Measurements from ENCODE around the gene PIK3AP1.
"Not testable (repeated sequence)": the region's sequence is repeated elsewhere in the genome, so short reads cannot be mapped to it uniquely, and the experiment has no call there.

Gene PIK3AP1

DNA sequence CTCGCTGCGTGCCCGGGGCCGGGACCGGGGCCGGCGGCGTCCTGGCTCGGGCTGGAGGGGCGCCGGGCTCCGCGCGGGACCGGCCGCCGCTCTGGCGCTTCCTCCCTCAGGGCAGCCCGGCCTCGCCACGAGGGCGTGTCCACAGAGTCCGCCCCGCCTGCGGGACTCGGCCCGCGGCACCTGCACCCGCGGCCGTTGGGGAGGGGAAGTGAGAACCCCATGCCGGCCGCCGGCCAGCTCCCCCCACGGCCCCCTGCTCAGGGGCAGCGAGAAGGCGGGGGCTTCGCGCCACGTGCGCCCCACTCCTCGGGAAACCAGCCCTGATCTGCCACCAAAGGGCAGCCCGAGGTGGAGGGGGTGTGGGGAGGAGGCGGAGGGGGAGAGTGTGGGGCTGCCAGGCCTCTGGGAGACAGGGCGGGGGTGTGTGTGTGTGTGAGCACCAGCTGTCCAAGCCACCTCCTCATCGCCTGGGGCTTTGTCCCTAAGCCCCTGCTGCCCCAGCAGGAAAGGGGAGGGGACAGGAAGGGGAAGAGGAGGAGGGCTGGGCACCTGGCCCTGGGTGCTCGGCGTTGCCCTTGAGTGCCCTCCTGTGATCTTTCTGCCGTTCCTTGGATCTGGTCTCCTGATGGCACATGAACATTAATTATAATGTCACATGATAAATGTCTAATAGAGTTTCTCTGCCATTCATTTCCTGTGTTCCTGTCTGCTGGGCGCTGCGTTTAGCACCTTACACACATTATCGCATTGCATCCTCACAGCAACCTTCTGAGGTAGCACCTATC lies at the start of gene PIK3AP1:
Gene PIK3AP1 (minus strand): TSS at position 93 of the 785 bp plus-strand sequence. CDS start 120 bp downstream, outside the sequence.
- peak; percentile 65 for DNase-seq

DNA sequence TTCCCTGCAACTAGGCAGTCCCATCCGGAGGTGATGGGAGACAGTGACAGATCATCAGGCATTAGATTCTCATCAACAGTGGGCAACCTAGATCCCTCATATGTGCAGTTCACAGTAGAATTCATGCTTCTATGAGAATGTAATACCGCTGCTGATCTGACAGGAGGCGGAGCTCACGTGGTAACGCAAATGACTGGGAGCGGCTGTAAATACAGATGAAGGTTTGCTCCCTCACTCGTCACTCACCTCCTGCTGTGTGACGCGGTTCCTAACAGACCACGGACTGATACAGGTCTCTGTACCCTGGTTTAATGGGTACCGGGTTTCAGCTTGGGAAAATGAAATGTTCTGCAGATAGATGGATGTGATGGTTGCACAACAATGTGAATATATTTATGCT lies 47.8 kb upstream of the PIK3AP1 start:
- no peak for DNase-seq

- DNase-seq = no peak
These were observed 47.3 kb upstream of the PIK3AP1 start for GRCh38 chr10:96767611-96768010.

- DNase-seq = peak; percentile 83
These were observed 45.3 kb upstream of the PIK3AP1 start for GRCh38 chr10:96765406-96766240.

DNA sequence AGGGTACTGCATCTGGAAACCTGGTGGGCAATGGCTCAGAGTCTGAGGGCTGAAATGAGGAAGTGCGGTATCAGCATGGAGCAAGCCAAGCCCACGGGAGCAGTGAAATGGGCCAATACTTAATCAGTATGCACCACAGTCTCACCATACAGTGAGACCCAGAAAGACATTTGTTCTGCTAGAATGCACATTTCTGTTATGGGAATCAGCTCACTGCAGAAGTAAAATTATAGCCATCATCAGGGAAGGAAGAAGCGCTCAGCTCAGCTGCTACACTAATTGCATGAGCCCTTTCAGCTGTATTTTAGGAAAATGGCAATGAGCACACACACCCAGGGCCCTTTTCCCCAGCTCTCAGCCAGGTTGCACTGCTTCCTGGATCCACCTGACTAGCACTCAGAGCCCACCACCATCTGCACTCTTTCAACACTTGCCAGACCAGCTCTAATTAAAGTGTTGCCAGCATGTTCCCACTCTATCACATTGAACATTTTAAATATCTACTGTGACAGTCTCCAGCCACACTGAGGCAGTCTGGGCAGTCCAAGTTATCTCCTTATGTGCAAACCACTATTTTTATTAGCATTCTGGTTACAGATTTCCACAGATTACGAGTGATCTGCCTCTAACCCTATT lies 44.2 kb upstream of the PIK3AP1 start:
- DNase-seq = no peak

- DNase-seq = no peak
These were observed 38.1 kb upstream of the PIK3AP1 start for GRCh38 chr10:96758423-96758822.

GRCh38 chr10:96756111-96756903 lies 36.0 kb upstream of the PIK3AP1 start:
- no peak for DNase-seq

DNA sequence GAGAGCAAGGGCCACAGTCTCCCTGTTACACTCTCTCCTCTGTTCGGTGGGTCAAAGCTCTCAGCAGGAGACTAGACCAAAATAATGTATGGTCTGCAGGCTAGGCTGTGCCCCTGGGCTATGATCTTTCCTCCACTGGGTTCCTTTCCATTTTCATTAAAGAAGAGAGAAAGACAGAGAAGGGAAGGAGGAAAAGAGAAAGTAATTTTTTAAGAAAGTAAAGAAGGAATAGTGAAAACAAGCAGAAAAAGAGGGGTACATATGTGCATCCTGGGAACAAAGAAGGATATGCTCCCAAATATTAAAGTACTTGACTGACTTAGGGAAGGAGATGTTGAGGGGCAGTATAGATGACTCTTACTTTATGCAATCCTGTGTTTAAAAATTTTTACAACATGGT lies 33.6 kb upstream of the PIK3AP1 start:
- no peak for DNase-seq

DNA sequence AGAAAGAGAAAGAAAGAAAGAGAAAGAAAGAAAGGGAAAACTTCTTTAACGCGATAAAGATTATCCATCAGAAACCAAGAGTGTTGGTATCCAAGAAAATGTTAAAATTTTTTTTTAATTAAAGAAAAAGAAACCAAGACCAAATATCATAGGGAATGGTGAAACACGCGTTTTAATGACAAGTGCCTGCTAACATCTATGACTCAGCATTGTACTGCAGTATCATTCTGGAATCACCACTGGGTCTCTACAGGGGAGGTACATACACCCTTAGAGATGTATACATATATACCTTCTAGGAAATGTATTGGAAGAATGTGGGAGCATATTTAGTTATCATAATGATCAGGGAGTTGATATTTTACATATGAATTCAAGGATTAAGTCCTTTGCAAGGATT lies 32.1 kb upstream of the PIK3AP1 start:
- no peak for DNase-seq

DNA sequence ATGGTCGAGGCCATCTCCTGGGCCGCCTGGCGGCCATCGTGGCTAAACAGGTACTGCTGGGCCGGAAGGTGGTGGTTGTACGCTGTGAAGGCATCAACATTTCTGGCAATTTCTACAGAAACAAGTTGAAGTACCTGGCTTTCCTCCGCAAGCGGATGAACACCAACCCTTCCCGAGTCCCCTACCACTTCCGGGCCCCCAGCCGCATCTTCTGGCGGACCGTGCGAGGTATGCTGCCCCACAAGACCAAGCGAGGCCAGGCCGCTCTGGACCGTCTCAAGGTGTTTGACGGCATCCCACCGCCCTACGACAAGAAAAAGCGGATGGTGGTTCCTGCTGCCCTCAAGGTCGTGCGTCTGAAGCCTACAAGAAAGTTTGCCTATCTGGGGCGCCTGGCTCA lies 30.0 kb upstream of the PIK3AP1 start:
- DNase-seq = not testable (repeated sequence)

GRCh38 chr10:96747734-96748550 lies 27.6 kb upstream of the PIK3AP1 start:
- DNase-seq = peak; percentile 21

- DNase-seq = no peak
These were observed 26.2 kb upstream of the PIK3AP1 start for GRCh38 chr10:96746503-96746902.

GRCh38 chr10:96745950-96746349 lies 25.6 kb upstream of the PIK3AP1 start:
- no peak for DNase-seq

DNA sequence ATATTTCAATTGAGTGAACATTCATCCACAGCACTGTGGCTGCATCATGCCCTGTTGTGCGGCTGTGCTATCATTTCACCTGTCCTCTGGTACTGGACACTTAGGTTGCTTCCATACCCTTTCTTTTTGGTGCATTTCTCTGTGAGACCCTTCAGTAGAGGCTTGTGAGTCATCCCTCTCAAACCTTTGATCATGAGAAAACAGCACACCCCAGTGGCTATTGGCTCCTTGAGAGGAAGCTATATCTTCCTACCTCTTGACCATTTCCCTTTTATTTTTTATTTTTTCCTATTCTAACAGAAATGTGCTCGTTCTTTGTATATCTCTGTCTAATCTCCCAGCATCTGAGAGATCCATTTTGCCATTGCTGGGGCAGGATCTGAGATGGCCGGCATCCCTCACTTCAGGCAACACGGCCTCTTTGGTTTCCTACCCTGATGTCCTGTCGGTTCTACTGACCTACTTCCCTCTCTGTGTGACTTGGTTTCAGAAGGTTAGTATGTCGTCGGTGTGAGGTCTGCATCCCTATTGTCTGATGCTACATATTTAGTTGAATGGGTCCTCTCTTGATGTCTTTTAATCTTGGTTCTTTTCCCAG lies 23.8 kb upstream of the PIK3AP1 start:
- no peak for DNase-seq

GRCh38 chr10:96741557-96741956 lies 21.2 kb upstream of the PIK3AP1 start:
- DNase-seq = not testable (repeated sequence)

DNA sequence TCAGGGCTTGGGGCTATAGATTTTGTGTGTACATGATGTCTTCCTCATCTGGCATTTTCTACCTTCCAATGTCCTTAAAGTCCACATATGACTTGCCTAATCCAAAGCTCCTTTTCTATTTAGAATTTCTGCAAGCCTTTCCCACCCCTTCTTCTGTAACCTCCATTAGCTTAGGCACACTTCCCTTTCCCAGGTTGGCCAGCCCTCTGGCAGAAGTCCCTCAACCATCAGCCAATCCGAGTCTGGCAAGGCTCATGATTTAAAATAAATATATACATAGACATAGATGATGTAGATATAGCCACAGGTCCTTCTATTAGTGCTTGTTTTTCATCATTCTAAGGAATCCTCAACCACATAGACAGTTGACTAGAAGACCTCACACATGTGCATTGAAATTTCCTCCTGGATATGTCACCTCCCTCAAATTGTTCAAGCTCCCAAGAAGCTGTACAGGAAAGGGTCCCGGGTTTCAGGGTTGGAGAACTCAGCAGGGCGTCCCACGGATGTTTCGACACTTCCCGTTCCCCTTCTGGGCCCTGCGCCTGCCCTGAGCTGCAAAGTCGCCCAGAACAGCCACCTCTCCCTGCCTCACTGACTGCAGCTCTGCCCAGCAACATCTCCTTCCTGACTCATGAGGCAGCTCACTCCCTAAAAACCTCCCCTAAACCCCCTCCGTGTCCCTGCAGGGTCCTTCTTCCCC lies 20.4 kb upstream of the PIK3AP1 start:
- DNase-seq = no peak

GRCh38 chr10:96740141-96740540 lies 19.8 kb upstream of the PIK3AP1 start:
- no peak for DNase-seq

GRCh38 chr10:96737307-96737902 lies 17.1 kb upstream of the PIK3AP1 start:
- DNase-seq = not testable (repeated sequence)

DNA sequence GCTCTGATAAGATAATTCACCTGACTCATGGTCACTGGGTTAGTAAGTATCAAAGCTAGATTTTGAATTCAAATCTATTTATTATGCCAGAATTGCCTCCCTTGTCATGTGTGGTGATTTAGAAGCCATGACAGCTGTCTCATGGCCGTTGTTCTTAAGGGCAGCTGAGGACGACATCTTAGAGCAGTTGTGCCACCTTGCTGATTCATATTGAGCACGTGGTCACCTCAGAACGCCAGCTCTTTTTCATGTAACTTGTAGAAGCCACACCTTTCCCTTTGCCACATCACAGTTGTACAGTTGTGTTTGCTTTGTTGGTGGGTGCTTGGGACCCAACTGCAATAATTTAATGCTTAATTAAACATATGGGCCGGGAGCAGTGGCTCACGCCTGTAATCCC lies 4.3 kb upstream of the PIK3AP1 start:
- no peak for DNase-seq

DNA sequence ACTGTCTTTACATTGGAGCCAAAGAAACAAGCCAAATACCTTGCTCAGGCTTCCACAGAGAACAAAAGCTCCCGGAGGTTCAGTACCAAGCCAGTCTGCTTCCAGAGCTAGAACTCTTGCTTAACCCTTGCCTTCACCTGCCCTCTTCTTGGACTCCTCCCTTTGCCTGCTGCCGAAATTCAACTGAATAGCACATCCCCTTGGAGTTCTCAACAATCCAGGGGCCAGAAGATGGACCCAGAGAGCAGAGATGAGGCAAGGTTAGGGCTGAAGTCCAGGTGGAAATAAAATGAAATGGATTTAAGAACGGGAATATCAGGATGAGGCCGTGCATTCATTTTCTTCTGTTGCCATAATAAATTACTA lies 876 bp upstream of the PIK3AP1 start:
- no peak for DNase-seq
